ENCODE measurements around the gene RAB3D. TPM values are rescaled to one million over a fixed set of nuclear protein-coding genes. Genes with fewer than 3 reads are reported as not detected.

Gene RAB3D
- total RNA-seq, 2 donors from 2014 or later: 6.7 to 7.7 TPM

Other genes with a start within 250 kb of the RAB3D start
- under 1 TPM; 0.62 to 0.89 TPM for gene SPC24, start 183.9 kb downstream of the RAB3D start, total RNA-seq
- gene KANK2, start 142.1 kb downstream of the RAB3D start, total RNA-seq: under 1 TPM; 0.63 to 0.72 TPM
- not detected for gene ANGPTL8, start 100.0 kb downstream of the RAB3D start, total RNA-seq
- 1 to 10 TPM in 1 of 2 donors, under 1 TPM in 1; 0.62 to 6.1 TPM for gene DOCK6, start 77.1 kb downstream of the RAB3D start, total RNA-seq
- not detected for gene TSPAN16, start 43.5 kb downstream of the RAB3D start, total RNA-seq
- gene TMEM205, start 6.6 kb upstream of the RAB3D start, total RNA-seq: 10 to 100 TPM; 15.3 to 21.9 TPM
- gene CCDC159, start 6.9 kb upstream of the RAB3D start, total RNA-seq: 10 to 100 TPM; 55.8 to 64.1 TPM
- gene PLPPR2, start 15.8 kb upstream of the RAB3D start, total RNA-seq: 1 to 10 TPM; 7.1 to 7.5 TPM
- gene SWSAP1, start 35.0 kb upstream of the RAB3D start, total RNA-seq: 1 to 10 TPM; 2.6 to 2.9 TPM
- gene EPOR, start 44.7 kb upstream of the RAB3D start, total RNA-seq: 1 to 10 TPM; 7.3 to 9.9 TPM
- gene RGL3, start 79.7 kb upstream of the RAB3D start, total RNA-seq: not detected
- gene ODAD3, start 95.5 kb upstream of the RAB3D start, total RNA-seq: not detected
- 100 to 1,000 TPM; 233 to 250 TPM for gene PRKCSH, start 96.0 kb upstream of the RAB3D start, total RNA-seq
- gene ELAVL3, start 141.4 kb upstream of the RAB3D start, total RNA-seq: under 1 TPM in 1 of 2 donors, not detected in 1; 0.26 TPM
- gene ZNF653, start 166.2 kb upstream of the RAB3D start, total RNA-seq: 10 to 100 TPM; 15.3 to 15.6 TPM
- 10 to 100 TPM; 22.6 to 23.9 TPM for gene ECSIT, start 189.5 kb upstream of the RAB3D start, total RNA-seq
- 1 to 10 TPM in 1 of 2 donors, not detected in 1; 2.6 TPM for gene CNN1, start 199.2 kb upstream of the RAB3D start, total RNA-seq
- 10 to 100 TPM; 33.9 to 40.6 TPM for gene ELOF1, start 219.6 kb upstream of the RAB3D start, total RNA-seq
- gene ACP5, start 238.0 kb upstream of the RAB3D start, total RNA-seq: 10 to 100 TPM; 14.6 to 18.2 TPM